GM18505 (cell line): ENCODE measurements around the gene CUBN.

Source experiments
- ATAC-seq: cut with Tn5 transposase; IDR thresholded peaks from one replicate; pipeline ENCODE4 v1.9.1; 2021; ENCODE audit not compliant: unreplicated experiment
- POLR2A ChIP-seq: IDR thresholded peaks from 4 replicates; pipeline ENCODE4 v1.6.1; 2011; ENCODE audit warnings: borderline replicate concordance; ENCODE audit not compliant: insufficient read depth, insufficient read length; ENCODE audit errors: extremely low read depth

Gene CUBN

GRCh38 chr10:17077890-17078289 lies 51.7 kb downstream of the CUBN start:
- ATAC-seq, result no peak
- no peak for TF ChIP-seq POLR2A

GRCh38 chr10:17077346-17077781 lies 52.2 kb downstream of the CUBN start:
- ATAC-seq, result no peak

GRCh38 chr10:17076626-17077345 lies 52.8 kb downstream of the CUBN start:
- no peak for ATAC-seq
- no peak for TF ChIP-seq POLR2A

More at GRCh38 chr10:17077346-17077781, 52.2 kb downstream of the CUBN start:
- TF ChIP-seq POLR2A, result no peak

- no peak for ATAC-seq
- TF ChIP-seq POLR2A, result no peak
Observed at GRCh38 chr10:17075533-17076359, 53.9 kb downstream of the CUBN start.

- no peak for TF ChIP-seq POLR2A
- ATAC-seq, result no peak
Observed at GRCh38 chr10:17074541-17074847, 55.1 kb downstream of the CUBN start.

- no peak for ATAC-seq
- no peak for TF ChIP-seq POLR2A
Observed at GRCh38 chr10:17073725-17074540, 55.7 kb downstream of the CUBN start.

- ATAC-seq, result no peak
Observed at GRCh38 chr10:17068953-17069352, 60.7 kb downstream of the CUBN start.

GRCh38 chr10:17067376-17068264 lies 62.0 kb downstream of the CUBN start:
- no peak for TF ChIP-seq POLR2A
- no peak for ATAC-seq

More at GRCh38 chr10:17068953-17069352, 60.7 kb downstream of the CUBN start:
- no peak for TF ChIP-seq POLR2A

GRCh38 chr10:17066807-17067206 lies 62.8 kb downstream of the CUBN start:
- no peak for ATAC-seq
- no peak for TF ChIP-seq POLR2A

GRCh38 chr10:17066000-17066399 lies 63.6 kb downstream of the CUBN start:
- no peak for TF ChIP-seq POLR2A
- no peak for ATAC-seq

GRCh38 chr10:17065273-17065672 lies 64.3 kb downstream of the CUBN start:
- no peak for TF ChIP-seq POLR2A
- ATAC-seq, result no peak

- ATAC-seq, result no peak
- no peak for TF ChIP-seq POLR2A
Observed at GRCh38 chr10:17064435-17064834, 65.2 kb downstream of the CUBN start.
